Inflammatory macrophage (primary cell): Measurements from ENCODE around the gene MIA3.
"Not testable (repeated sequence)": the region's sequence is repeated elsewhere in the genome, so short reads cannot be mapped to it uniquely, and the experiment has no call there.

Experiments
- DNase-seq, 2 donors: peaks; one replicate each; pipeline ENCODE4 v3.0.0-alpha.2; 2020 to 2022
- total RNA-seq, 18 experiments: gene quantifications; one replicate each; lab custom pipeline; 2026; ENCODE audit warnings: mixed read lengths in 6 of 18, inconsistent platforms in 2 of 18; lab: John Stamatoyannopoulos, UW

The MIA3 gene
- total RNA-seq, result 62.7 to 129 (median 78.5) reads per million in 18 experiments

GRCh38 chr1:222618001-222618879, at the start of gene MIA3:
Gene MIA3 (plus strand): TSS chr1:222618097. CDS start chr1:222618111, 14 bp downstream.
- peak; percentile 39 to 70 for DNase-seq

- no peak for DNase-seq
Measured at GRCh38 chr1:222570837-222571236, 47.1 kb upstream of the MIA3 start.

- no peak for DNase-seq
Measured at GRCh38 chr1:222579316-222579715, 38.6 kb upstream of the MIA3 start.

GRCh38 chr1:222582099-222582774, 35.7 kb upstream of the MIA3 start:
- no peak for DNase-seq

GRCh38 chr1:222583079-222583478, 34.8 kb upstream of the MIA3 start:
- peak; percentile 50 to 80 for DNase-seq

- DNase-seq, result no peak
Measured at GRCh38 chr1:222586842-222587241, 31.1 kb upstream of the MIA3 start.

- no peak for DNase-seq
Measured at GRCh38 chr1:222588135-222588534, 29.8 kb upstream of the MIA3 start.

GRCh38 chr1:222589462-222590302, 28.2 kb upstream of the MIA3 start, which contains the start of gene TAF1A:
Gene TAF1A (minus strand): TSS chr1:222589933.
- peak; percentile 81 to 87 for DNase-seq

GRCh38 chr1:222592171-222592570, 25.7 kb upstream of the MIA3 start:
- no peak for DNase-seq

GRCh38 chr1:222594789-222595188, 23.1 kb upstream of the MIA3 start:
- no peak for DNase-seq

- DNase-seq, result no peak
Measured at GRCh38 chr1:222596696-222597095, 21.2 kb upstream of the MIA3 start.

GRCh38 chr1:222600281-222600680, 17.6 kb upstream of the MIA3 start:
- DNase-seq, result no peak

GRCh38 chr1:222601257-222601656, 16.6 kb upstream of the MIA3 start:
- no peak for DNase-seq

GRCh38 chr1:222606757-222607156, 11.1 kb upstream of the MIA3 start:
- DNase-seq, result no peak

- not testable (repeated sequence) for DNase-seq
Measured at GRCh38 chr1:222609111-222609510, 8.8 kb upstream of the MIA3 start.

- DNase-seq, result no peak
Measured at GRCh38 chr1:222610728-222611127, 7.2 kb upstream of the MIA3 start.

- no peak for DNase-seq
Measured at GRCh38 chr1:222613627-222614026, 4.3 kb upstream of the MIA3 start.

GRCh38 chr1:222616525-222616924, 1.4 kb upstream of the MIA3 start:
- DNase-seq, result no peak

- peak; percentile 61 to 77 for DNase-seq
Measured at GRCh38 chr1:222617367-222617951, 438 bp upstream of the MIA3 start.

GRCh38 chr1:222618880-222619596, 1.1 kb downstream of the MIA3 start:
- peak in 1 of 2 donors; percentile 21 for DNase-seq

GRCh38 chr1:222620566-222620965, 2.7 kb downstream of the MIA3 start:
- no peak for DNase-seq

GRCh38 chr1:222622765-222623164, 4.9 kb downstream of the MIA3 start:
- DNase-seq, result no peak
